ENCODE results near the gene FCRL5. TPM values are rescaled to one million over a fixed set of nuclear protein-coding genes. Genes with fewer than 3 reads are reported as not detected.

Gene FCRL5
- total RNA-seq, 1 donor from 2014 or later, result not detected

DNA sequence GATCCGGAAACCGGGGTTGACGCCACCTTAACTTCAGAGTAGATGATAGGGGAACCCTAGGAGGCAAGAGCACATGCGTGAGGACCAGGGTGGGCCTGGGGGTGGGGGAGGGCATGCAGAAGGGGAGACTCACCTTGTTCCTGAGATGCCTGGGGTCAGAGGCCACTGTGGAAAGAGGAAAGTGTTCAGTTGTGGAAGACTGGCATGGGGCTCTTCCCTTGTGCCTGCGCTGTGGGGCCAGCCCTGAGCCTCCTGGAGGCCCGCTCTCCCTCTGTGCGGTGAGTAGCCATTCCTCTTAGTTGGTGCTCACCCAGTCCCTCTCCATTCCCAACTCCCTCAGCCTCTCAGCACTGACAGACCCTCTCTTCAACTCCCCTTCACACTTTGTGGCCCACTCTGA lies 36.6 kb downstream of the FCRL5 start:
- H3K27me3 ChIP-seq, result no peaks in the 10 kb centered on the region
- TF ChIP-seq, protein P1, sequence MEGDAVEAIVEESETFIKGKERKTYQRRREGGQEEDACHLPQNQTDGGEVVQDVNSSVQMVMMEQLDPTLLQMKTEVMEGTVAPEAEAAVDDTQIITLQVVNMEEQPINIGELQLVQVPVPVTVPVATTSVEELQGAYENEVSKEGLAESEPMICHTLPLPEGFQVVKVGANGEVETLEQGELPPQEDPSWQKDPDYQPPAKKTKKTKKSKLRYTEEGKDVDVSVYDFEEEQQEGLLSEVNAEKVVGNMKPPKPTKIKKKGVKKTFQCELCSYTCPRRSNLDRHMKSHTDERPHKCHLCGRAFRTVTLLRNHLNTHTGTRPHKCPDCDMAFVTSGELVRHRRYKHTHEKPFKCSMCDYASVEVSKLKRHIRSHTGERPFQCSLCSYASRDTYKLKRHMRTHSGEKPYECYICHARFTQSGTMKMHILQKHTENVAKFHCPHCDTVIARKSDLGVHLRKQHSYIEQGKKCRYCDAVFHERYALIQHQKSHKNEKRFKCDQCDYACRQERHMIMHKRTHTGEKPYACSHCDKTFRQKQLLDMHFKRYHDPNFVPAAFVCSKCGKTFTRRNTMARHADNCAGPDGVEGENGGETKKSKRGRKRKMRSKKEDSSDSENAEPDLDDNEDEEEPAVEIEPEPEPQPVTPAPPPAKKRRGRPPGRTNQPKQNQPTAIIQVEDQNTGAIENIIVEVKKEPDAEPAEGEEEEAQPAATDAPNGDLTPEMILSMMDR (IDR thresholded peaks at IDR 0.05), result no peak
- H3K4me3 ChIP-seq, result no peak overlapping the region
- intact Hi-C loops (cut with DNase I), result no loop called here
- no peaks in the 10 kb centered on the region for H3K36me3 ChIP-seq
- DNase-seq (ENCODE audit: low spot score in 2 of 2), result no peak
- no peak overlapping the region for H3K27ac ChIP-seq
- no peaks in the 10 kb centered on the region for H3K4me1 ChIP-seq
- H3K9me3 ChIP-seq, result no peaks in the 10 kb centered on the region

DNA sequence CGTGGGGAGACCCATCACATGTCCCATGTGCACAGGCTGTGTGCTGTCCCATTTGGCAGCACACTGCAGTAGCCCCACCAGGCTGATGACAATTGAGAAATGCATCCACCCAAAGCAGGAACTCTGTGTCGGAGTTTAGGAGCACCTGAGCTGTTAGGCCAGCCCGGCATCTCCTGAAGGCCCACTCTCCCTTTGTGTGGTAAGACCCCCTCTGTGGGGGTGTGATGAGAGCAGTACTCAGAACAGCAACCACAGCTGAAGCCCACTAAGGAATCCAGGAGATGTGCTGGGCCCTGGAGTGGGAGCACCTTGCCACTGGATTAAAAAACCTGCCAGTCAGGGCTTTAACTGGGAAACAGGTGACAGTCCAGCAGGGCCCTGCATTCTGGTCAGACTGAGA lies 37.2 kb downstream of the FCRL5 start:
- no peak overlapping the region for H3K27ac ChIP-seq
- H3K9me3 ChIP-seq, result no peaks in the 10 kb centered on the region
- H3K36me3 ChIP-seq, result no peaks in the 10 kb centered on the region
- intact Hi-C loops (cut with DNase I), result no loop called here
- TF ChIP-seq, protein P1 (IDR thresholded peaks at IDR 0.05), result no peak
- H3K4me1 ChIP-seq, result no peaks in the 10 kb centered on the region
- H3K27me3 ChIP-seq, result no peaks in the 10 kb centered on the region
- no peak for DNase-seq (ENCODE audit: low spot score in 2 of 2)
- H3K4me3 ChIP-seq, result no peak overlapping the region

DNA sequence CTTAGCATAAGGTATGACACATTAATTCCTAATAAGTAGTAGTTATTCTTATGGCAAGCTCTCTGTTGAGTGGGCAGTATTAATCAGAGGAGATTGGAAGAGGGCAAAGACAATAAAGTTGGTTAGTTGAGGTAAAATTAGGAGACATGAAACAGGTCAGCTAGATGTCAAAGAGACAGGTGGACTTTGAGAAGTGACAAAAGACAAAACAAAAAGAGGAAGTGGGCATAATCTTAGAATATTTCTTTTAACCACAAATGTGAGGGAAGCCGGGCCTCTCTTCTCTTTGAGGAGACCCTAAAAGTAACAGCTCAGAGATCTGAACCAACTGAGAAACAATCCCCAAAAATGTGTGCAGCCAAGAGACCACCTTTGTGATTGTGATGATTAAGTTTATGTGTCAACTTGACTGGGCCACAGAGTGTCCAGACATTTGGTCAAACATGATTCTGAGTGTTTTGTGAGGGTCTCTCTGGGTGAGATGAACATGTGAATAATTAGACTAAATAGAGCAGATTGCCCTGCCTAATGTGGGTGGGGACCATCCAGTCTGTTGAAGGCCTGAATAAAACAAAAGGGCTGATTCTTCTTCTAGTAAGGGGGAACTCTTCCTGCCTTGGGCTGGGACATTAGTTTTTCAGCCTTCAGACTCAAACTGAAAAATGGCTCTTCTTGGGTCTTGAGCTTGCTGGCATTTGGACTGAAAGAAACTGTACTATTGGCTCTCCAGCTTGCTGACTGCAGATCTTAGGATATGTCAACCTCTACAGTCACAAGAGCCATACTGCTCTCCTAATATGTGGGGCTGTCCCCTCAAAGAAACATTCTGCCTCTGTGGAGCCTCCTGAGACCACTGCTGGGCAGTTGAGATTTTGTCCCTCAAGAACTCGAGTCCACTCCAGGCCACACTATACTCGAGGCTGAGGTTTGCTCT lies 40.0 kb downstream of the FCRL5 start:
- Histone ChIP-seq H3K27ac (no peak overlapping the region), H3K36me3 (no peaks in the 10 kb centered on the region), H3K4me3 (no peak overlapping the region), H3K27me3 (no peaks in the 10 kb centered on the region), H3K4me1 (no peaks in the 10 kb centered on the region), H3K9me3 (no peaks in the 10 kb centered on the region)
- TF ChIP-seq, protein P1 (IDR thresholded peaks at IDR 0.05), result no peak
- DNase-seq (ENCODE audit: low spot score in 2 of 2), result no peak
- intact Hi-C loops (cut with DNase I), result no loop called here

DNA sequence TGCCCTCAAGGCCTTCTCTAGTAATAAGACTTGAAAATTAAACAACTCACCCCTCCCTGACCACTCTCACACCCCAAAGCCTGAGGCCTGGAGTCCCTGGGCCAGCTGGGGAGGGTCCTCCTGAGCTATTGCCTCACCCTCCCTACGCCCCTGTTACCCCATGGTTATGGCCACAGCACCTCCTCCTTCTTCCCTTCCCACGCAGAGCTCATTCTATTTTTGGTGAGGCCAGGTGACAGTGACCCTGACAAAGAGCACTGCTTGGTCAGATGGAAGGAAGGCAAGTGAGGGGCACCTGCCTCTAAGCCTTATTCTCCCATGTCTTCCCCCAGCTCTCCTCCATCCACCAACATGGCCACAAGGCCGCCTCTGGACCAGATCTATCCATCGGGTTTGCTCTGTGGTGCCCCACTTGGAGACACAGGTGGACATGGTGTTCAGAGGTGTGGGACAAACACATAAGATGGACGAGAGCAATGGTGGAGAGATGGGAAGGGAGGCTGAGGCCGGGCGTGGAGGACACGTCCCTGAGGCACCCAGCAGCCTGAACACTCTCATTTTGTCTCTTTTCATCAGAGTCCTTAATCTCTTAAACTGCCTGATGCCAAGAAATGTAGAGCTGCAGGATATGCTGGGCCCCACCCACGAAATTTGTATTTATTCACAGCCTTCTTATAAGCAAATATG lies 42.6 kb downstream of the FCRL5 start:
- no peak for DNase-seq (ENCODE audit: low spot score in 2 of 2)
- Histone ChIP-seq H3K27ac (no peak overlapping the region), H3K27me3 (no peaks in the 10 kb centered on the region), H3K4me3 (no peak overlapping the region), H3K9me3 (no peaks in the 10 kb centered on the region), H3K36me3 (no peaks in the 10 kb centered on the region), H3K4me1 (no peaks in the 10 kb centered on the region)
- TF ChIP-seq, protein P1 (IDR thresholded peaks at IDR 0.05), result no peak
- intact Hi-C loops (cut with DNase I), result no loop called here

DNA sequence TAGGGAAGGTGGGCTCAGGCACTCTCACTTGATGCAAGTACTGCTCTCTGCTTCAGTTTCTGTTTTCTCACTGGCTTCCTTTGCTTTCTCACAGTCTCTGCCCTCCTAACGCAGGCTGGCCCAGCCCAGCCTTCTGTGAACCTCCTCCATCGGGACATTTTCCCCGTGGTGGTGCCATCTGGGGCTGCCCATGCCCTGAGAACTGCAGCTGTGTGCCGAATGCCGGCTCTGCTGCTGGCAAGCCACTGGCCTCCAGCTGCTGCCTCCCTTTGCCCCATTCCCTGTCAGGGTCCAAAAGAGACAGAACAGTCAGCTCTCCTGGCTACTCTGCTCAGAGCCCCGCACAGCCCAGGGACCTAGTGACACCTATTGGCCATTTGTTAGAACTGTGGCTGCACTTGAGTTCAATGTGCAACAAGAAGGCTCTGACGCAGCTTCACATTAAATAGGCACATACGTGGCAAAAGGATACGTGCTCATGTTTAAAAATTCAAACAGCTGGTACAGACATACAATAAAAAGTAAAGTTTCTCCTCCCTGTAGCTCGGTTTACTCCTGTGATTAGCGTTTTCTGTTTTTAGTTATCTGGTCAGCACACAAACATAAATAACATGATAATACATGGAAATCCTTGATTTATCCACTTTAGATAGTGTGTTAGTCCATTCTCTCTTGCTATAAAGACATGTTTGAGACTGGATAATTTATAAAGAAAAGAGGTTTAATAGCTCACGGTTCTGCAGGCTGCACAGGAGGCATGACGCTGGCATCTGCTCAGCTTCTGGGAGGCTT lies 46.6 kb downstream of the FCRL5 start:
- no peaks in the 10 kb centered on the region for H3K27me3 ChIP-seq
- TF ChIP-seq, protein P1 (IDR thresholded peaks at IDR 0.05), result peak in 2 of 3 experiments; percentile 57 to 59
- no peak overlapping the region for H3K4me3 ChIP-seq
- intact Hi-C loops (cut with DNase I), result no loop called here
- no peaks in the 10 kb centered on the region for H3K4me1 ChIP-seq
- H3K36me3 ChIP-seq, result no peaks in the 10 kb centered on the region
- H3K9me3 ChIP-seq, result no peaks in the 10 kb centered on the region
- H3K27ac ChIP-seq, result no peak overlapping the region
- DNase-seq (ENCODE audit: low spot score in 2 of 2), result no peak

All from ascending aorta (tissue), 2 donors.